ENCODE results near the gene STPG4. TPM values are rescaled to one million over a fixed set of nuclear protein-coding genes. Genes with fewer than 3 reads are reported as not detected.
A peak's percentile ranks its signal among the peaks of the same experiment; 100 is the strongest.
"Not testable (repeated sequence)": the region's sequence is repeated elsewhere in the genome, so short reads cannot be mapped to it uniquely, and the experiment has no call there.

Gene STPG4
- total RNA-seq, 2 experiments from 2014 or later: 0.27 TPM; not detected in 1

DNA sequence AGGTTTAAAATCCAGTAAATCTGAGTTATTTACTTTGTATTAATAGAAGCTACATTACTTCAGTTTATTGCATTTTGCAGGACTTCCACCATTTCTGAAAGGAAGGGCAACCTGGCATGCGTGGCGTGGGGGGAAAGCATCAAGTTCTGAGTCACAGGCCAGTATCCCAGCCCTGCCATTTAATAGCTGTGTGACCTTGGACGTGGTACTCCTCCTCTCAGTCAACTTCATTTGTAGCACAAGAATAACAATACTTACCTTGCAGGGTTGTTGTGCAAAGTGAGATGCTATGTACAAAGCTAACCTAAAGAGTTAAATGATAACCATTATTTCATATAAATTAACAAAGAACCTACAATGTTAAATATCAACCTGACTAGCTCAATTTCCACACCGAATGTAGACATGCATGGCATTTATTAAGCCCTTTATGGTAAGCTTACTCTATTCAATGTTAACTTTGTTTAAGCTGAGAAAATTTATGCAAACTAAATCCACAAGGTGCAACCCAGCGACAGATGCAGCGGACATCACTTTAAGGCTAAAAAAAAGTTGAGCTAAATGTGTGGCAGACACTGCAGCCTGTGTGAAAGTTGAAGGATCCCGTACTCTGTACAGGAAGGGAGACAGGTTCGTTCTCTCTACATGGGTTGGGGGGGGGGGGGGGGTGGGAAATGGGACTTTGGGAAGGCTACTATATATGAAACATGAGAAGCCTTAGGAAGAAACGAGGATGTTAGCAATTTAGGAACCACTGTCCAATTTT lies 17.2 kb upstream of the STPG4 start:
- Mint-ChIP-seq H3K27ac (peak overlapping the region; percentile 50), H3K9me3 (no peaks in the 10 kb centered on the region)
- CTCF ChIA-PET: interaction anchor here (0.6 to 1.1 kb wide), 5 partner anchors 9 to 685 kb away, joined by 3 to 6 read pairs (median 4); partner anchors contain the start of gene STPG4

DNA sequence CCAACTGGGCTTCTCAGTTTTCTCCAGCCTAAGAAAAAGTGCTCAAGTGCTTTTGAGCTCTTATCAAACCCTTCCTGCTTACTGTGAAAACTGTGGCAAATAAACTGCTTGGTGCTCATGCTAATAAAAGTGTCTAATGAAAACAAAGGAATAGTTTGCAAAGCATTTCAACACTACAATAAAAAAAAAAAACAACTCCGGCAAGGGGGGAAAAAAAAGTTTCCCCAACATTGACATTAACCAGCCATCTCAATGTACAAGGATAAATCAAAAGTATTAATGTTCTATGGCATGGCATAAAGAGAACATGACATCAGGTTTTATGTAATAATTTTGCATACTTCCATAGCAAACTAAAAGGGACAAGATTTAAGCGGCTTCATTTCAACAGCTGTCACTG lies 14.7 kb upstream of the STPG4 start:
- no peak overlapping the region for H3K4me3 Mint-ChIP-seq
- H3K27ac Mint-ChIP-seq: no peak overlapping the region
- no peaks in the 10 kb centered on the region for H3K27me3 Mint-ChIP-seq (ENCODE audit: low read depth)
- H3K9me3 Mint-ChIP-seq: no peaks in the 10 kb centered on the region
- H3K4me1 Mint-ChIP-seq (ENCODE audit: low read depth): peaks cover 74% of the 10 kb centered on the region
- no peak for DNase-seq
- intact Hi-C loops (cut with micrococcal nuclease): no loop called here
- H3K36me3 Mint-ChIP-seq (ENCODE audit: low read depth): peaks cover 50% of the 10 kb centered on the region
- CTCF ChIA-PET: no interaction called here

More for the DNA sequence above, 17.2 kb upstream of the STPG4 start:
- H3K27me3 Mint-ChIP-seq (ENCODE audit: low read depth): peaks cover 2% of the 10 kb centered on the region
- H3K36me3 Mint-ChIP-seq (ENCODE audit: low read depth): peaks cover 52% of the 10 kb centered on the region
- DNase-seq: no peak
- peaks cover 67% of the 10 kb centered on the region for H3K4me1 Mint-ChIP-seq (ENCODE audit: low read depth)
- H3K4me3 Mint-ChIP-seq: peak overlapping the region; percentile 53
- intact Hi-C loops (cut with micrococcal nuclease): no loop called here

DNA sequence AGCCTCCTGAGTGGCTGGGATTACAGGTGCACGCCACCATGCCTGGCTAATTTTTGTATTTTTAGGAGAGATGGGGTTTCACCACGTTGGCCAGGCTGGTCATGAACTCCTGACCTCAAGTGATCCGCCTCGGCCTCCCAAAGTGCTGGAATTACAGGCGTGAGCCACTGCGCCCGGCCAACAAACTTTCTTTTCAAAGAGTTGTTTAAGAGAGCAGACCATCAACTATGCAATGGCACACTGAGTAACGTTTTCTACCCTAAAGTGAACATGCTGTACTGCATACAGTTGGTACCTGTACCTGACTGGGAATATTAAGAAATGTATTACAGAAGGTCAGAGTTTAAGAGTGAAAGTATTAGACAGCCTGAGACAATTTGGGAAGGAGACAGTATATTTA lies 13.8 kb upstream of the STPG4 start:
- Mint-ChIP-seq H3K4me1 (ENCODE audit: low read depth) (peaks cover 70% of the 10 kb centered on the region), H3K36me3 (ENCODE audit: low read depth) (peaks cover 49% of the 10 kb centered on the region)
- intact Hi-C loops (cut with micrococcal nuclease); H3K4me3 Mint-ChIP-seq; H3K27ac Mint-ChIP-seq; H3K27me3 Mint-ChIP-seq (ENCODE audit: low read depth); CTCF ChIA-PET; H3K9me3 Mint-ChIP-seq; DNase-seq: not testable (repeated sequence)

DNA sequence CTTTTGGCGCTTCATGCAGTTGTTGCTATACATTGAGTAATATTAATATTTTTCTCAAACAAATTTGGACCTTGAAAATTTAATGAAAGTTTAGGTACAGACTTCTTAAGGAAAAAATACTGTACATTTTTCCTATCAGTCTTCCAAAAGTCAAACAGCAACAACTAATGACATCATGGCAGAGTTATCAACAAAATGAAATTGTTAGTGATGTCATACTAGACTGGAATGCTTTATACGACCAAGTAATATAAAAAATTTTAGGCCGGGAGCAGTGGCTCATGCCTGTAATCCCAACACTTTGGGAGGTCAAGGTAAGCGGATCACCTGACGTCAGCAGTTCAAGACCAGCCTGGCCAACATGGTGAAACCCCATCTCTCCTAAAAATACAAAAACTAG lies 12.0 kb upstream of the STPG4 start:
- peaks cover 64% of the 10 kb centered on the region for H3K4me1 Mint-ChIP-seq (ENCODE audit: low read depth)
- H3K36me3 Mint-ChIP-seq (ENCODE audit: low read depth): peaks cover 52% of the 10 kb centered on the region
- no peak overlapping the region for H3K4me3 Mint-ChIP-seq
- no peak overlapping the region for H3K27ac Mint-ChIP-seq
- no peaks in the 10 kb centered on the region for H3K27me3 Mint-ChIP-seq (ENCODE audit: low read depth)
- intact Hi-C loops (cut with micrococcal nuclease): no loop called here
- no peaks in the 10 kb centered on the region for H3K9me3 Mint-ChIP-seq
- DNase-seq: no peak
- CTCF ChIA-PET: no interaction called here

DNA sequence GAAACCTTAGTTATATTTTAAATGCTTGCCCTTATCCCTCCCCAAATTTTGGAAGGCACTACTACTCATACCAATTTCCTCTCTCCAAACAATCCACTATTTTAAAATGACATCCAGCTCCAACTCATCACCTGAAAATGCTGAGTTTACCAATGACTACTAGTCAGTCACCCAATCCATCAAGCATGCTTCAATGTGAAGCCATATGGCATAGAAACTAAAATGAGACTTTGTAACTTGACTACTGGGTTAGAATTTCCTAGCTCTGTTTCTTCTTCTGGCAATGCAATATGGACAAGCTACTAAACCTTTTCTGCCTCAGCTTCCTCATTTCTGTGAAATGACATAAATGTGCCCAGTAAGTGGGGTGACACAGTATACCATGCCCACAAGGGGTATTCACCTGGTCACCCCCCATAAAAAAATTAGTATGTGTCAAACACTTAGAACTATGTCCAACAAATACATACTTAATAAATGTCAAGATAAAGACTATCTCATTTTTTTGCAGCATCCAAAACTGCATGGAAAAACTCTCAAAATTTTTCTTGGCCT lies 10.0 kb upstream of the STPG4 start:
- H3K27ac Mint-ChIP-seq: peak overlapping the region; percentile 42
- no peak for DNase-seq
- no peaks in the 10 kb centered on the region for H3K27me3 Mint-ChIP-seq (ENCODE audit: low read depth)
- intact Hi-C loops (cut with micrococcal nuclease): no loop called here
- H3K9me3 Mint-ChIP-seq: no peaks in the 10 kb centered on the region
- no peak overlapping the region for H3K4me3 Mint-ChIP-seq
- CTCF ChIA-PET: interaction anchor here (0.6 kb wide), 1 partner anchor 181 kb away, joined by 3 read pairs; no protein-coding TSS in a partner anchor
- H3K36me3 Mint-ChIP-seq (ENCODE audit: low read depth): peaks cover 63% of the 10 kb centered on the region
- peaks cover 48% of the 10 kb centered on the region for H3K4me1 Mint-ChIP-seq (ENCODE audit: low read depth)

DNA sequence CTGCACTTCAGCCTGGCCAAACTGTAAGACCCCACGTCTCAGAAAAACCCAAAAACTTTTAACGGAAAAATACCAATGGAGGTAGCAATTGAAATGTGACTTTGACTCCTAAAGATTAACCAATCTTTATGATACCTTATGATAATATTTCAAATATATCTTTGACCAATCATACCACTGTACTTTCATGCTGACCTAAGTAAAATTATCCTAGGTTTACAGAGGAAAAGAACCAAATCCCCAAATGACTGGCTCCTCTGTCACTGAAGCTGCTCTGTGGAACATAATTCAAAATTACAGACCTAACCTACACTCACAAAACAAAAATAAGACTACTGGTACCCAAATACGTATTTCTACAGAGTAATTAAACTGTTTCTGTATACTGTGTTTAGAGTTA lies 7.7 kb upstream of the STPG4 start:
- no peak for DNase-seq
- Mint-ChIP-seq H3K9me3 (no peaks in the 10 kb centered on the region), H3K36me3 (ENCODE audit: low read depth) (peaks cover 56% of the 10 kb centered on the region), H3K27me3 (ENCODE audit: low read depth) (no peaks in the 10 kb centered on the region), H3K4me1 (ENCODE audit: low read depth) (peaks cover 32% of the 10 kb centered on the region), H3K4me3 (no peak overlapping the region), H3K27ac (peak overlapping the region; percentile 59)
- CTCF ChIA-PET: no interaction called here
- intact Hi-C loops (cut with micrococcal nuclease): no loop called here

DNA sequence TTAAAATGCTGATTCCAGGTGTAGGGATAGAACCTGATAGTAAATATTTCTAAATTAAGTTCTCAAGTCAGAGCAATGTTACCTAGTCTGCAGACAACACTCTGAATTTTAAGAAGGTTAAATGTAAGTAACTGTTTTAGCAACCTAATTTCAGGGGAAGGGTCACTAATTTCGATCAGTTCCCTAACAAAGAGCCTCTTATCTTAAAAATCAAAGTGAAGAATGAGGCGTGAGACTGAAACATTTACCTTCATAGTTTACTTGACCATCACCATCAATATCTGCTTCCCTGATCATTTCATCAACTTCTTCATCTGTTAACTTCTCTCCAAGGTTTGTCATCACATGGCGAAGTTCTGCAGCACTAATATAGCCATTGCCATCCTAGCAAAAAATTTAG lies 6.4 kb upstream of the STPG4 start:
- Mint-ChIP-seq H3K4me1 (ENCODE audit: low read depth) (peaks cover 29% of the 10 kb centered on the region), H3K27me3 (ENCODE audit: low read depth) (no peaks in the 10 kb centered on the region), H3K27ac (no peak overlapping the region), H3K9me3 (no peaks in the 10 kb centered on the region), H3K36me3 (ENCODE audit: low read depth) (peaks cover 53% of the 10 kb centered on the region), H3K4me3 (no peak overlapping the region)
- no peak for DNase-seq
- intact Hi-C loops (cut with micrococcal nuclease): no loop called here
- CTCF ChIA-PET: no interaction called here

DNA sequence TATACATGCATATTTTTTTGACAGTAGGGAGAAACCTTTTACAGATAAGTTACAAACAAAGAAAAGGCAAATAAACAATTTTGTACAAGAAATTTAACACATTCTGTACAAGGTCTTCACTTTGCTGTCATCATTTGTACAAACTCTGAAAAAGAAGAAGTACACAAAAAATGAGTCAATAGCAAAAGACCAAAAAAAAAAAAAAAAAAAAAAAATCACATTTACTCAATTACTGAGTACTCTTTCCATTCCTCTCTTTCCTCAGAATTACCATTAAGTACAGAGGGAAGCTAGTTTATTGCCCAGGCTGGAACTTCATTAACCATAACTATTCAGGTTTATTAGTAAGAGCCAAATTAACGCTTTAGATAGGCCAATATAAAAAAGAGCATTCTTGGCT lies 5.6 kb upstream of the STPG4 start:
- peaks cover 51% of the 10 kb centered on the region for H3K36me3 Mint-ChIP-seq (ENCODE audit: low read depth)
- CTCF ChIA-PET: no interaction called here
- DNase-seq: no peak
- H3K27me3 Mint-ChIP-seq (ENCODE audit: low read depth): no peaks in the 10 kb centered on the region
- intact Hi-C loops (cut with micrococcal nuclease): no loop called here
- H3K4me1 Mint-ChIP-seq (ENCODE audit: low read depth): peaks cover 26% of the 10 kb centered on the region
- H3K27ac Mint-ChIP-seq: no peak overlapping the region
- H3K4me3 Mint-ChIP-seq: no peak overlapping the region
- H3K9me3 Mint-ChIP-seq: no peaks in the 10 kb centered on the region

DNA sequence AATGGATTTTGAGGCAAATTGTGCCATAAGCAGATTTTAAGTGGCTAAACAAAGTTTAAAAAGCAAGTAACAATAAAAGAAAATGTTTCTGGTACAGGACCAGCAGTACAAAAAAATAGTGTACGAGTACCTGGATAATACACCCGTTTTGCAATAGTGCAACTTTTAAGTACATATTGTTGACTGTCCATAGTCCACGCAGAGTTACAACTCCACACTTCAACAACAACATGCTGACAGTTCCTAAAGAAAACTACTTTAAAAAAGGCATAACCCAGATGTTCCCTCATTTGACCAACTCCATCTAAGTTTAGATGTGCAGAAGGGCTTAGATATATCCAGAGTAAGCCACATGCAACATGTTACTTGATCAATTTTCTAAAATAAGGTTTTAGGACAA lies 5.1 kb upstream of the STPG4 start:
- DNase-seq: no peak
- Mint-ChIP-seq H3K27me3 (ENCODE audit: low read depth) (no peaks in the 10 kb centered on the region), H3K4me3 (no peak overlapping the region), H3K9me3 (no peaks in the 10 kb centered on the region), H3K4me1 (ENCODE audit: low read depth) (peaks cover 21% of the 10 kb centered on the region), H3K27ac (no peak overlapping the region), H3K36me3 (ENCODE audit: low read depth) (peaks cover 48% of the 10 kb centered on the region)
- CTCF ChIA-PET: no interaction called here
- intact Hi-C loops (cut with micrococcal nuclease): no loop called here

DNA sequence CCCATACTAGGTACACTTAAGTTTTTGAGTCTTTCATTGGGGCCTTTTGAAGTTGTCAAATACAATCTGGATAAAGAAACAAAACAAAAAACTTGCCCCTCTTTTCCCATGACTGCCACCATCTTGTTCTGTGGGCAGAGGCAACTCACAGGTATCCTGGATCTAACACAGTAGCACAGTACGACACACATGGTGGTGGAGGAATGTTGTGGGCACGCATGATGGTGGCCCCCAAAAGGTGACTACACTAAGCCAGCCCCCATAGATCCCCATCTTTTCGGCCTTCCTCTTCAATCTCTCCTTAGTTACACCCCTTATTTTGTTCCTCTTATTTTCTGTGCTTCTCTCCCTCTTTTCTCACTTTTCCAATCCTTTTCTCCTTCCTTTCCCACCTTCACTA lies 4.5 kb upstream of the STPG4 start:
- intact Hi-C loops (cut with micrococcal nuclease): no loop called here
- Mint-ChIP-seq H3K4me1 (ENCODE audit: low read depth) (peaks cover 16% of the 10 kb centered on the region), H3K9me3 (no peaks in the 10 kb centered on the region), H3K4me3 (no peak overlapping the region), H3K27me3 (ENCODE audit: low read depth) (no peaks in the 10 kb centered on the region), H3K27ac (no peak overlapping the region), H3K36me3 (ENCODE audit: low read depth) (peaks cover 43% of the 10 kb centered on the region)
- no peak for DNase-seq
- CTCF ChIA-PET: interaction anchor here (0.9 kb wide), 1 partner anchor 12 kb away, joined by 5 read pairs; no protein-coding TSS in a partner anchor

DNA sequence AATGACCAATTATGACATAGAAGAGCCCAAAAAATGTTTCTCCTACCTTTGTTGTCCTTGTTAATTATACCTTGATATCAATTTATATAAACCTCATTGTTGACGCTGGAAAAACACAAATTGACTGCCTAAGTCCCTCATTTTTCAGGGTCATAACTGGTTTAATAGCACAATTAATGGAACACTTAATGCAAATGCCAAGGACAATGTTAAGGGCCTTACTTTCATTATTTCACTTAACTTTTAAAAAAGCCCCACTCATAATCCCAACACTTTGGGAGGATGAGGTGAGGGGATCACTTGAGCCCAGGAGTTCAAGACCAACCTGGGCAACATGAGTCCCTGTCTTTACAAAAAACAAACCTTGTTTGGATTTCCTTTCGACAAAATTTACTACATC lies 3.5 kb upstream of the STPG4 start:
- CTCF ChIA-PET: interaction anchor here (0.6 to 0.9 kb wide), 2 partner anchors 14 to 26 kb away, joined by 5 to 6 read pairs; no protein-coding TSS in a partner anchor
- Mint-ChIP-seq H3K27me3 (ENCODE audit: low read depth) (no peaks in the 10 kb centered on the region), H3K27ac (no peak overlapping the region), H3K4me3 (no peak overlapping the region), H3K9me3 (no peaks in the 10 kb centered on the region), H3K4me1 (ENCODE audit: low read depth) (peaks cover 13% of the 10 kb centered on the region), H3K36me3 (ENCODE audit: low read depth) (peaks cover 39% of the 10 kb centered on the region)
- intact Hi-C loops (cut with micrococcal nuclease): no loop called here
- DNase-seq: no peak

DNA sequence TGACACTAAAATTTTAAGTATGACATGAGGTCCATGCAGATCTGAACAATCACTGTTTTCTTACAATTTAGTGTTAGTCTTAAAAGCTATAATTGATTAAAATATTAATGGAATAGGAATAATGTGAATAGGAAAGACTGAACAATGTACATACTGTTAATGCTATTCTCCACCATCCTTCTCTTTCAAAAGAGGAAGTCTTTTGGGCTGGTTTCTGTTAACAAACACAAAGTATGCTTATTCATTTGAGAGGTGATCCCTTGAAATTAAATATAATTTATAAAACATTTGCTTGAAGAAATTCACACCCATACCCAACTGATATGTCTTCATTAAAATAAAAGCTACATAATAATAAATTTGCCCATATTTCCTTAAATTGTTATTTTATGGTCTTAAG lies 2.3 kb downstream of the STPG4 start:
- CTCF ChIA-PET: interaction anchor here (1.0 kb wide), 1 partner anchor 14 kb away, joined by 3 read pairs; no protein-coding TSS in a partner anchor
- DNase-seq: no peak
- no peaks in the 10 kb centered on the region for H3K27me3 Mint-ChIP-seq (ENCODE audit: low read depth)
- peaks cover 27% of the 10 kb centered on the region for H3K36me3 Mint-ChIP-seq (ENCODE audit: low read depth)
- H3K27ac Mint-ChIP-seq: no peak overlapping the region
- intact Hi-C loops (cut with micrococcal nuclease): no loop called here
- no peaks in the 10 kb centered on the region for H3K4me1 Mint-ChIP-seq (ENCODE audit: low read depth)
- H3K4me3 Mint-ChIP-seq: no peak overlapping the region
- peaks cover 3% of the 10 kb centered on the region for H3K9me3 Mint-ChIP-seq

DNA sequence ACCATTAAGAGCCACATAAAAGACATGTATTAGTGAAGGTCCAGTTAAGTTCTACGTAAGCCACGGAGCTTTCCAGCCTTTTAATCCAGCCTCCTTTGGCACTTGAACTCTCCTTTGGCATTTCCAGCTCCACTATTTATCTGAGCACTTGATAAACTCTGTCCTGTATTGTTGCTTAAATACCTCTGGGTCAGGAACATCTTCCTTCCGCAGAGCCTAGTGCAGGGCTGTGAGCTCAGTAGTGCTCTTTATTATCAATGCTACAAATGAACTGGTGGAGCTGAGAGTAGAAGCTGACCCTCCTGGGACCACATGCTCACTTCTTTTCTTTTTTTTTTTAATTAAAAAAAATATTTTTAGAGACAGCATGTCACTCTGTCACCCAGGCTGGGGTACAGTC lies 4.9 kb downstream of the STPG4 start:
- Mint-ChIP-seq H3K9me3 (peaks cover 3% of the 10 kb centered on the region), H3K27ac (no peak overlapping the region), H3K27me3 (ENCODE audit: low read depth) (no peaks in the 10 kb centered on the region), H3K4me3 (no peak overlapping the region), H3K36me3 (ENCODE audit: low read depth) (peaks cover 25% of the 10 kb centered on the region), H3K4me1 (ENCODE audit: low read depth) (no peaks in the 10 kb centered on the region)
- DNase-seq: no peak
- CTCF ChIA-PET: interaction anchor here (0.6 to 0.7 kb wide), 2 partner anchors 160 to 187 kb away, joined by 3 to 6 read pairs; no protein-coding TSS in a partner anchor
- intact Hi-C loops (cut with micrococcal nuclease): no loop called here

All from activated naive CD4-positive, alpha-beta T cell treated with anti-CD3 and anti-CD28 coated beads for 36 hours (primary cell).